HG03457 (cell line): Measurements from ENCODE around the gene EHMT2.

Source experiments
- ATAC-seq: cut with Tn5 transposase; IDR thresholded peaks from one replicate; pipeline ENCODE4 v1.9.1; 2021; ENCODE audit warnings: moderate number of reproducible peaks; ENCODE audit not compliant: unreplicated experiment

Gene EHMT2

DNA sequence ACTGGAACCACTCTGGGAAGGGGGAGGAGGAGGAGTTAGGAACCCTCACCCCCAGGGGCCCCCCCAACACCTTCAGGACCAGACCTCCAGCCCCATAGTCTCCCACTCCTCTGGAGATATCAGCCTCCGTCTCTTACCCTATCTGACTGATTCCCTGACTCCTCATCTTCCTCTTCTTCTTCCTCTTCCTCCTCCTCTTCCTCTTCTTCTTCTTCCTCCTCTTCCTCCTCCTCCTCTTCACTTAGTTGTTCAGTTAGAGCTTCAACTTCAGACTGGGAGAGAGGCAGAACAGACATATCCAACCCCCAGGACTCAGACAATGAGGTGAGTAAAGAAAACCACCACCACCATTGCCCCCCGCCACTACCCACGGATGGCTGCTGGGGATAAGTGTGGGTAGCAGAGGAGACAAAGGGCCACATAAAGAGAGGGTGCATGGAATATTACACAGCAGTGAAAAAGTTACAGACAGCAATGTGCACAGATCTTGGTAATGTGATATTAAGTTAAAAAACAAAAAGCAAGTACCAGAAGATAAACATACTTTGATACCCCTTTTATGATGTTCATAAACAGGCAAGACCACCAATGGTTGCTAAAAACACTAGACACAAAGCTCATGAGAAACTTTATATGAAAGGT is 8.0 kb downstream of the EHMT2 start:
- ATAC-seq, result no peak

DNA sequence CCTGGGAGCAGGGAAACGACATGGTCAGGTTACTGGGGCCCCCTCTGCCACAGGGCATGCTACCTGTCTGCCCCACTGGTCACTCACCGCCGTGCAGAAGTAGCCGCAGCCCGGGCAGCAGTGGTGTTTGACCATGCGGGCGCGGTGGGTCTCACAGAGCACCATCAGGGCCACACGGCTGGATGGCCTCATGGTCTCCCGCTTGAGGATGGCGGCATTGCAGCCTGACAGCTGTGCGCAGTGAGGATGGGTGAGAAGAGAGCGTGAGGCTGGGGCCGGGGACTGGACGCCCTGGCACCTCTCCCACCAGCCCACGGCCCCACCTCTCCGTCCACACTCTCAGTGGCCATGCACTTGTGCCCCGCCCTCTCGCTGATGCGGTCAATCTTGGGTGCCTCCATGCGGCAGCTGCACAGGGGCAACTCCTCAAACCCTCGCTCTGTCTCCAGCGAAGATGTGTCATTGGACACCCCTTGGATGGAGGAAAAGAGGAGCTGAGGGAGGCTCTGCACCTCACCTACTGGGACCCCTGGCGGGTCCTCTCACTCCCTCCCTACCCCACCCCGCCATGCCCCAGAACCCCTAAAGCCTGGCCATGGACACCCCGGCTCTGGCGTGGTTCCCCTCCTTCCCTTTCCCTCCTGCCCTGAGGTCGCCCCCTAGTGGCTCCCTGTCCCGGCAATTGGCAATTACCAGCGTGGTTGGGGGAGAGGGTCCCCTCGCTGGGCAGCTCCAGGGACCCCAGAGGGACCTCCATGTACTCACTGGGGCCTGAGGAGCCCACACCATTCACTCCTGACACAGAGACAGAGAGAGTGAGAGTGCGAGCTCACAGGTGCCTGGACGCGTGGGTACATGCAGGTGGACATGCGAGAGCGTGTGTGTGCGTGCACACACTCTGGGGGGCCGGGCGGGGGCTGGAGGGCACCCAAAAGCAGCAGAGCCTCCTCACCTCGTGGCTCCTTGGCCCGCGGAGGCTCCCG is 8.9 kb downstream of the EHMT2 start:
- no peak for ATAC-seq

DNA sequence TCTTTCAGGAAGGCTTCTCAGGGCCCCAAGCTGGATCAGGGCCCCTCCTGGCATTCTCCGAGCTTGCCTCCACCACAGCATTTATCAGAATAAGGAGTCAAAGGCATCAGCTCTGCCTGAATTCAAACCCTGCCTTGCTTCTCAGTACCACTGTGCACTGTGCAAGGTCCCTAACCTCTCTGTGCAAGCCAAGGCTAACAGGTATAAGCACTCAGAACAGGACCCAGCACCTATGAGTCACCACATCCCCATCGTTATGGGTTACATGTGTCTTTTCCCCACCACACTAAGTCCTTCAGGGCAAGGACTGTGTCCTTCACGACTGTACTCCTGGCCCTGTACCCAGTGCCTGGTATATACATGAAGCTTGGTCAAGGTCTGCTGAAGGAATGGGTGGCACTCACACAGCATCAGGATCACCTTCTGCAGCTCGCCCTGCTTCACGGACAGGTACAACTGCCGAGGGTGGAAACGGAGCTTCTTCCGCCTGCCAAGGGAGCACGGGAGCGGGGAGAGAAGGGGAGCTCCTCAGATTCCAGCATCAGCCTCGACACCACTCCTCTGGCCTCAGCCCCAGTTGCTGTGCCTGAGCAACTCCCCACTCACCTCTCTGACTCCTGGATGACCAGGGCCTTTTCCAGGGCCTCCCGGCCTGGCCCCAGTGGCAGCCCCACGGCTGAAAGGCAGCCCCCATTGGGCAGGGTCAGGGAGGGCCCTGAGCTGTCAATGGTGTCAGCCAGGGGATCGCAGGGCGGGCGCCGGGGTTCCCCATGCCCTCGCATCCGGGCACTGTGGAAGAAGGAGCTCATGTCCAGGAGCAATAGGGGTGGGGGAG is 10.1 kb downstream of the EHMT2 start:
- no peak for ATAC-seq

DNA sequence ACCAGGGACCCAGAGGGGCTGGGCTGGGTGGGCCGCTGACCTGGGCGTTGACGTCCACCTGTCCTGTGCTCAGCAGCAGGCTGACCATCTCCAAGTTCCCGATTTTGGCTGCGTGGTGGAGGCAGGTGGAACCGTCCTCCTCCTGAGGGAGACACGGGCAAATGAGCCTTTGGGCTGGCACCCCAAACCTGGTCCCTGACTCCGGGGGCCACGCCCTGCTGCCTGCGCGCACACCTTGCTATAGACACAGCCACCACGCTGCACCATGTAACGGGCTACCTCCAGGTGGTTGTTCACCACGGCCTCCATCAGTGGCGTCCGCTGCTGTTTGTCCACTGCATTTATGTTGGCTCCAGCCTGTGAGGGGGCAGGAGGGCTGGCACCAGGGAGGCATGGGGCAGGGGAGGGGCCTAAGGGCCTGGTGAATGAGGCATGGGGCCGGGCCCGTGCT is 10.9 kb downstream of the EHMT2 start:
- ATAC-seq, result no peak

DNA sequence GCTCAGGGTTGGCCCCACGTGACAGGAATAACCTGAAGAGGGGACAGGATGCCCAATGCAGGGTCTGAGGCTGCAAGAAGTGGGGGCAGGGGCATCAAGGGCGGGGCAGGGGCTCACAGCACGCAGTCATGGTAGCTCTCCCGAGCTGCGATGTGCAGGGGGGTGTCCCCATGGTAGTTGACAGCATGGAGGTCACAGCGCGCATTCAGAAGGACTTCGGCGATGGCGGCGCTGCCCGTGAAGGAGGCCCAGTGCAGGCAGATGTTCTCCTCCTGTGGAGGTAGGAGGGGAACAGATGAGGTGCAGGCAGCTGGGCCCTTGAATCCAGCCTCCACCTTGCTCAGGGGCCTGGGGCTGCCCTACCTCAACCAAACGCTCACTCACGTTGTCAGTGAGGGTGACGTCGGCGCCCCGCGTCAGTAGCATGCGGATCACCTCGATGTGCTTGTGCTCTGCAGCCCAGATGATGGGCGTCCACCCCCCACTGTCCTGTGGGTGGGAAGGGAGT is 12.9 kb downstream of the EHMT2 start:
- no peak for ATAC-seq

DNA sequence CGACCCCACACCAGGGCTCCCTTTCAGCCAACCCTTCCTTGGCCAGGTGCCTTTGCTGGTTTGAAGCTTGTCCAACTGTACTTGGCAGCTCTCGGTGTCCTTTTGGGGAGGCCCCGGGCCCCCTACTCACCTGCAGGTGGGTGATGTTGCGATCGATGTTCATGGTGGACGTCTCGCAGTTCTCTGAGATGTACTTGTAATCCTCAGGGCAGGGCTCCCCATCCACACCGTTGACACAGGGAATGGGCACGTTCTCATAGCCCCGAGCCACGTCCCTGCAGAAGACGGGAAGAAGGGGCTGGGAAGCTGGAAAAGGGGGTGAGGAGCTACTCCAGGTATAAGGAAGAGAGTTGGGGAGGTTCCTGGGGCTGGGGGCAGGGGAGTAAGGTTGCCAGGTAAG is 13.8 kb downstream of the EHMT2 start:
- no peak for ATAC-seq

DNA sequence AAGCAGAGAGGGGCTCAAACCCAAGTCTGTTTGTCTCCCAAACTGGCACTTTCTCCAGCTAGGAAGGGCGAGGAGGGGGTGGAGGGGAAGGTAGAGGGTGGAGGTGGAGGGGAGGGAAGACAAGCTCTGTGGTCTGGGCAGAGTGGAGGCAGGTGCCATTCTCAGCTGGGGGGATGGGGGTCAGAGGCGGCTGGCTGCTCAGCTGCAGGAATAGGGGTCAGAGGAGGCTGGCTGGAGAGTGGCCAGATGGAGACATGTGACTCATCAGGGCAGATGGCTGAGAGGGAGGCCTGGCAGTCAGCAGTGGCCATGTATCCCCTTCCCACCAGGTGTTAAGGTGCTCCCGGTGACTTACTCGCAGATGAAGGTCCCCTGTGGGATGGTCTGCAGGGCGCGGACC is 15.2 kb downstream of the EHMT2 start:
- ATAC-seq, result no peak

DNA sequence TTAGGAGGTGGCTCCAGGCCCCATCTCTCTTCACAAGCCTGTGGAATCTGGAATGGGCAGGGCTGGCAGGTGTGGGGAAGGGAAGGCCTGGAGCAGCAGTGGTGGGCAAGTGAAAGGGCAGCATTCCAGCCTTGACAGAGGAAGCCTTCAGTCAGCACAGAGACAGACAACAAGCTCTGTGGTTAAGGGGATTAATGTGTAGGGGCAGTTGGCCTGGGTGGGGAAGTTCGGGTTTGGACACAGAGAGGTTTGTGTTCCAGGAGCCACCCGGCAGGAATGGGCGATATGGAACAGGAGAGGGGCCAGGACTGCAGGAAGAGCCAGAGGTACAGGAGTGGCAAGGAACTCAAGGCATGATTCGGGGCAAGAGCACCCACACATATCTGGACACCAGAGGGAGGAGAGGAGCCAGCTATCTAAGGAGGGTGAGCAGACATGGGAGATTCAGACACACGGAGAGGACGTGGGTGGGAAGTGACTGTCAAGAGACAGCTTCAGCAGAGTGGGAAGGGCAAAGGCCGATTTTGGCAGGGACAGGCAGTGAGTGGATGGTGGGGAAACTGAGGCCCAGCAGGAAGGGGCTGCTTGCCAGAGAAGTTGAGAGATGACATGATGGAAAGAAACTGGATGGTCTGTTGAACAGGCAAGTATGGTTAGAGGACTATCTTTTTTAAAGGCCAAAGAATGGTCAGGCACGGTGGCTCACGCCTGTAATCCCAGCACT is 16.2 kb downstream of the EHMT2 start:
- no peak for ATAC-seq

DNA sequence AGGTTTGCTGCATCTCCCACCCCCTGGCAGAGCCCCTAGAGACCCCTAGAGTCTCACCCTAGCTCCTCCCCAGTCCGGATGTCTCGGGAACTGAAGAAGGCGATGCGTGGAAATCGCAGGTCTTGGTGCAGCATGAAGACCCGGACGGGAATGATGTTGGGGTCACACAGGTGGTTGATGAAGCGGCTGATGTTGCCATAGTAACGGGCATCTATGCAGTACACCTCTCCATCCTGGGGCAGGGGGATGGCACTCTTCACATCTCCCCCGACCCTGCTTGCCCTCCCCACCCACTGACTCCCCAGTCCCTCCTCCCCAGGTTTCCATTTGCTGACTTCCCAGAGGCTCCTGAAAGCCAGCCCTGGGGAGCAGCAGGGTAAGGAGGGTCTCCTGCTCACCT is 16.9 kb downstream of the EHMT2 start:
- ATAC-seq, result no peak

DNA sequence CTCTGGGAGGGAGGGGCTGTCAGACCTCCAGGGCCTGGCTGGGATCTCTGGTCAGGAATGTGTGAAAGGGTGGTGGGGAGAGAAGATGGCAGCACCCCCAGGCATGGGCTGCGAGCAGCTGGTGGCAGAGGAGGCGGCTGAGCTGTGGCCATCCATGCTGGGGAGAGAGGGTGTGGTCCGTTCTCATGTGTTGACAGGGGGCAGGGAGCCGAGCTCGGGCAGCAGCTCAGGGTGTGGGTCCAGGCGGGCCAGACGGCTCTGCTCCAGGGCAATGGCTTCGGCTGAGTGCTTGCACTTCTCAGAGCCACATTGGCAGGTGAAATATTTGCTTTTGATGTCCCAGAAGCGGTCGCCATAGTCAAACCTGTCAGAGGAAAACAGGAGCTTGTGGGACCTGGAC is 17.6 kb downstream of the EHMT2 start:
- no peak for ATAC-seq

DNA sequence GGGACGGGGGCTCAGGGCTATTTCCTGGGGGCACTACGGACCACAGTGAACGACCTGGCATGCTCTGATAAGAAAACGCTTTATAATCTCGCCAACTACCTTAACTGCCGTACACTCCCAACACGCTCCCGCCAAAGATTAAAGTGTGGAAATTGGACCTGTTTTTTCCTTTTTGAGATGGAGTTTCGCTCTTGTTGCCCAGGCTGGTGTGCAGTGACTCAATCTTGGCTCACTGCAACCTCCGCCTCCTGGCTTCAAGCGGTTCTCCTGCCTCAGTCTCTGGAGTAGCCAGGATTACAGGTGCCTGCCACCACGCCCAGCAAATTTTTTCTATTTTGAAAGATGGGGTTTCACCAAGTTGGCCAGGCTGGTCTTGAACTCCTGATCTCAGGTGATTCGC is 18.4 kb downstream of the EHMT2 start:
- no peak for ATAC-seq

DNA sequence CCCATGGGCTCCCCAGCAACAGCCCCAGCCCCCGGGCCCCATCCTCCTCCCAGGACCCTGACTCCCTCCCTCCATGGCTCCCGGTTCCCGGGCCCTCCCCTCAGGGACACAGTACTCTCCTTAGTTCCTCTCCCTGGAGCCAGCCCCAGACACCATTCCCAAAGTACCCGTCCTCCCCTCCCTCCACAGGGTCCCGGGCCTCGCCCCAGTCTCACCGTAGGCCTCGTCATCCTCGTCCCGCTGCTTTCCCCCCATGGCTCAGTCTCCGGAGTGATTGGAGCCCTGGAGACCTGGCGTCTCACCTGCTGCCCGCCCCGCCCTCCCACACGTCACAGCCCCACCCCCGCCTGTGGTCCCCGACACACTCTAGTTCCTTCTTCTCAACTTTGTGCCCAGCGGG is 18.8 kb downstream of the EHMT2 start, which contains the start of gene SLC44A4:
SLC44A4 (minus strand) TSS at position 272 of the 400 bp plus-strand sequence; CDS start at position 255, 17 bp downstream.
- no peak for ATAC-seq

DNA sequence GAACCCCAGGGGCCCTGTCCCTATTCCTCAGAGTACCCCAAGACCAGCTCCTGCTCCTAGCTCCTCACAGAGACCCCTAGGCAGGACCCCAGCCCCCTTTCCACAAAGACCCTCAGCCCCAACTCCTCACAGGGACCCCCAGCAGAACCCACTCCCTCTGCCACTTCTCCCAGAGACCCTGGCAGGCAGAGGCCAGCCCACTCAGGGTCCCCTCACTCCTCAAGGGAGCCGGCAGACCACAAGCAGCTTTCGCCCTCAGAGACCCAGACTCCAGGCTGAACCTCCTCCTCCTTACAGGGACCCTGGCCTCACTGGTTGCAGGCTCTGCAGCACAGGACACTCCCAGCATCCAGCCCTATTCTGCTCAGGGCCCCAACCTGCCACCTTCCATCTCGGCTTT is 19.3 kb downstream of the EHMT2 start:
- ATAC-seq, result no peak

DNA sequence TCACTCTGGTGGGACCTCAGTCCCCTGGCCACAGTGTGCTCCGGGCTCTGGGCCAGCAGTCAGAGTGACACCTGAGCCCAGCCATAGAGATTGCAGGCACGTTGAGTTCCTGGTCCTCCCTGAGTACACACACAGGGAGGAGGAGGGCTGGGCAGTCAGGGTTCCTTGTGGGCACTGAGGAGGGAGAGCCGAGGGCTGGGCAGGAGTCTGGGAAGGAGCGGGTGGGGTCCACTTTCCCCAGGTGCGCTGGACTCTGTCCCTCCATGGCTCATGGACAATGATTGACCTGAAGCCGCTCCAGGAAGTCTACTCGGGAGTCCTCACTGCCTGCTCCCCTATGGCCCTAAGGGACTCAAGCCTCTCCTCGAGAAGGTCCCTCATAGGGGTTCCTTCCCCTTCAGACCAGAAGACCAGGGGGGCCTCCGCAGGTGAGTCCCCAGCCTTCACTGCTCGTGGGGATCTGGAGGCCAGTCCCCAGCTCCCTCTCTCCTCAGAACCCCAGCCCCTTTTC is 19.8 kb downstream of the EHMT2 start:
- no peak for ATAC-seq

DNA sequence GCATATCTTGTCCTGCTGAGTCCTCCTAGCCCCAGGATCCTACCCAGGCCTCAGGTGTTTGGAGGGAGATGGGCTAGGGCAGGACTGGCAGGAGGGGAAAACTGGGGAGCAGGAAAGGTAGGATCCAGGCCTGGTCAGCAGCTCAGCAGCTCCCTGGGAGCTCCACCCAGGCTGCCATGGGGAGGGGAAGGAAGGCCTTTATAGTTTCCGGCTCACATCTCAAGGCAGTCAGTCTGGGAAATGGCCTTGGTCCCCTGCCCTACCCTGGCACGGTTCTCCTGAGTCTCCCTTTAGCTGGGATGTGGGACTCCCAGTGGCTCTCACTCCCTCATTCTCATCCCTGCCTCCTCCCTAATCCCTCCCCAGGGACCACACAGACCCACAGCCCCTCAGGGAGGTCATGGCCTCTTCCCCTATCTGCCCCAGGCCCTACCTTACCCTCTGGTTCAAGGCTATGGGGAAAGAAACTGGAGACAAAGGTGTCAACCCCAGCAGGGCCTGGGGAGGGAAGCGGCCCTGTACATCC is 20.3 kb downstream of the EHMT2 start:
- no peak for ATAC-seq

DNA sequence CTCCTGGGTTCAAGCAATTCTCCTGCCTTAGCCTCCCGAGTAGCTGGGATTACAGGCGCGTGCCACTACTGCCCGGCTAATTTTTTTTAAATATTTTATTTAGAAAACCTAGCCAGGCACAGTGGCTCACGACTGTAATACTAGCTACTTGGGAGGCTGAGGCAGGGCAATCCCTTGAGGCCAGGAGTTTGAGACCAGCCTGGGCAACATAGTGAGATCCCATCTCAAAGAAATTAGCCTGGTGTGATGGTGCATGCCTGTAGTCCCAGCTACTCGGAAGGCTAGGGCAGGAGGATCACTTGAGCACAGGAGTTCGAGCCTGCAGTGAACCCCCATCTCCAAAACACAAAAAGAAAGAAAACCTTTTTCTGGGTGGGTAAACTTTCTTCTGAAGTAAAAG is 21.1 kb downstream of the EHMT2 start:
- ATAC-seq, result no peak

DNA sequence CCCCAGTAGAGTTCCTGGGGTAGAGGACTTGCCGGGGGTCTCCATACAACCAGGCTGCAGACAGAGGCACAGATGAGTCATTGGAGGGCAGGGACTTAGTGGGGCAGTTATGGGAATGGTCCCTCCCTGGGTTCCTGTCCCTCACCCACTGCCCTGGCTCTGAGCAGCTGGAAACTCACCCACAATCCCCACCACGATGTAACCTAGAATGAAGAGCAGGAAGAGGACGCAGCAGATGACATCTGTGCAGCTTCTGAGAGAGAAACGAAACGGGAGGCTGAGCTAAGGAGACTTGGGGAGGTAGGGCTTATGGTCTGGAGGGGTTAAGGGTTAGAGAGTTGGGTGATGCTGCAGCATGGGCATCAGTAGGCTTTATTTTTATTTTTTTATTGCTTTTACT is 21.6 kb downstream of the EHMT2 start:
- ATAC-seq, result no peak

DNA sequence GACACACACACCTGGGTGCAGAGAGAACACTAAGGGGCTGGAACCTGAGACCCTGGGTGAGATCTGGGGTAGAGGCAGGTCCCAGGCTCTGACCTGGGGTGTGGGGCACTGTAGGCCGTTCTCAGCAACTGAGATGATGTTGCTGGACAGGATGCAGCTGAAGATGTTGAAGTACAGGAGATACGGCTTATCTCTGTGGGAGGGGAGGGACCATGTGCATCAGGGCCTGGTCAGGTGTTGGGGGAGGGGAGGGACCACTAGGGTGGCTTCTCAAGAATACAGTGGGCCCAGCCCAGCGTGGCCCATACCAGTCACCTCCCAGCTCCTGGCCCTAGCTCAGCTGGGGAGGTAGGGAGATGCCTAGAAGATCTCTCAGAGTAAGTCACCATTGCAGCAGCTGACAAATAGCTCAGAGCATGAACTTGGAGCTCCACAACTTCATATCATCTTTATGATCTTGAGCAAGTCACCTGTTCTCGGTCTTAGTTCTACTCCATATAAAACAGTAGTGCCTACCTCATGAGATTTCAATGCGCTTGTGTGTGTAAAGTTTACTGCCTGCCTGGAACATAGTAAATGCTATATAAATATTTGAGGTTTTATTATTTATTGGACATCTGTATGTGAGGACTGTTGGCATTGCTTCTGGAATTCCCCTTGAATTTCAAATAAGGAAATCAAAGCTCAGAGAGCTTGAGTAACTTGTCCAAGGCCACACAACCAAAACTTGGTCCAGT is 22.5 kb downstream of the EHMT2 start:
- no peak for ATAC-seq

DNA sequence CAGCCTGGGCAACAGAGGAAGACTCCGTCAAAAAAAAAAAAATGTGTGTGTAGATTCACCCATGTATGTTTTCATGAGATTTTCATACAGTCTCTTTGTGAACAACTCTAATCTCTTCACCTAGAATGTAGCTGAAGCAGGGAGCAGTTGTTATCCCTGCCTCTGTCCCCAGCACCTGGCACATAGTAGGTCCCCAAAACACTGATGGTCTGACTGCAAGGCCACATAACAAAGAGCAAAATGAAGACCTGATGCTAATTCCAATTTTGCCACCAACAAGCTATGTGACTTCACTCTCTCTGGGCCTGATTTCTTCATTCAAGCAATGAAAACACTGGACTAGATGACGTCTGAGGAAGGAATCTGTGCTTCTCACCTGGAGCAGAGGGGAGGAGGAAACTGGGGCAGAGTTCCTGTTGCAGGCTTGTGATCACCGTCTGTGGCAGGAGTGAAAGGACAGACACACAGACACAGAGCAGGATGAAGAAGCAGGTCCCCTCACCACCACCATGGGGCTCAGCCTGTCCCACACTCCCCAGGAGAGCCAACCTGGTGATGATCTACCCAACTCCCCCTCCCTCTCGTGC is 23.3 kb downstream of the EHMT2 start:
- ATAC-seq, result no peak
